Stimulated activated CD4-positive, alpha-beta T cell treated with anti-CD3 and anti-CD28 coated beads, Interleukin-4, amount 100 ng/mL, for 48 hours (primary cell): ENCODE data around the gene THRAP3.

ENCODE experiments used
- DNase-seq, 2 donors: peaks; one replicate each; pipeline ENCODE4 v3.0.0-alpha.2; 2020; ENCODE audit warnings: low read depth in 2 of 2

The THRAP3 gene

GRCh38 chr1:36327421-36328087 is 103.3 kb downstream of the THRAP3 start:
- no peak for DNase-seq

GRCh38 chr1:36328088-36328480 is 103.8 kb downstream of the THRAP3 start:
- DNase-seq, result no peak

GRCh38 chr1:36328713-36329112 is 104.5 kb downstream of the THRAP3 start:
- no peak for DNase-seq

- DNase-seq, result no peak
Observed at GRCh38 chr1:36329817-36330216, 105.6 kb downstream of the THRAP3 start.

GRCh38 chr1:36330940-36331339 is 106.7 kb downstream of the THRAP3 start:
- DNase-seq, result no peak

GRCh38 chr1:36337830-36338229 is 113.6 kb downstream of the THRAP3 start:
- DNase-seq, result no peak

GRCh38 chr1:36339215-36339614 is 115.0 kb downstream of the THRAP3 start:
- DNase-seq, result no peak

- DNase-seq, result no peak
Observed at GRCh38 chr1:36339615-36340014, 115.4 kb downstream of the THRAP3 start.

- no peak for DNase-seq
Observed at GRCh38 chr1:36341626-36342320, 117.5 kb downstream of the THRAP3 start.

GRCh38 chr1:36342426-36343185 is 118.4 kb downstream of the THRAP3 start:
- DNase-seq, result peak in 1 of 2 donors; percentile 34

GRCh38 chr1:36343651-36344394 is 119.6 kb downstream of the THRAP3 start:
- DNase-seq, result no peak

- DNase-seq, result no peak
Observed at GRCh38 chr1:36344395-36344680, 120.1 kb downstream of the THRAP3 start.

GRCh38 chr1:36345353-36345752 is 121.1 kb downstream of the THRAP3 start:
- DNase-seq, result no peak

GRCh38 chr1:36346741-36347370 is 122.6 kb downstream of the THRAP3 start:
- DNase-seq, result no peak

GRCh38 chr1:36349241-36349671 is 125.0 kb downstream of the THRAP3 start:
- DNase-seq, result no peak

- DNase-seq, result no peak
Observed at GRCh38 chr1:36349839-36350238, 125.6 kb downstream of the THRAP3 start.

GRCh38 chr1:36350659-36351226 is 126.5 kb downstream of the THRAP3 start:
- DNase-seq, result peak in 1 of 2 donors; percentile 16

GRCh38 chr1:36351227-36351977 is 127.2 kb downstream of the THRAP3 start:
- DNase-seq, result no peak

- no peak for DNase-seq
Observed at GRCh38 chr1:36352125-36352909, 128.1 kb downstream of the THRAP3 start.
